ENCODE results near the gene RHD. TPM values are rescaled to one million over a fixed set of nuclear protein-coding genes. Genes with fewer than 3 reads are reported as not detected.
A peak's percentile ranks its signal among the peaks of the same experiment; 100 is the strongest.

The RHD gene
- total RNA-seq, 1 experiment from 2014 or later: not detected

DNA sequence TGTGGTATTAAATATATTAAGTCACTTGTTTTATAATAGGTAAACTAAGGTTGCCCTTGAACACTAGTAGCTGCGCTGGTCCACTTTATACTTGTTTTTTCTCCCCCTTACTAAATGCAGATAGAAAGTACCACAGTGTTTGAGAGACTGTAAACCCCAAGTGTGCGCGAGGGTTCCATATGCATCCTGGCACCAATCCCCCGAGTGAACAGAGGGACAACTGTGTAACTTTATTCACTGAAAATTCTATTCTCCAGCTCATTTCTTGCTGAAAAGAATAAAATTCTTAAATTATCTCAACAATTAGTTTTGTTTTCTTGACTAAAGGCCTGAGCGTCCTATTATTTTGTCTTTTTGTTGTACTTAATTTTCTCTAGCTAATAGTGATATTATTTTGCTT is 26.9 kb upstream of the RHD start:
- no peaks in the 10 kb centered on the region for H3K27me3 ChIP-seq (replicated peaks; ENCODE audit: insufficient read depth, low read depth, low read length, poor library complexity)
- H3K4me3 ChIP-seq (ENCODE audit: low read depth, low read length, poor library complexity, severe bottlenecking): peak overlapping the region; percentile 83
- POLR2A ChIA-PET (ENCODE audit: low non-redundant PET): no interaction called here
- no peaks in the 10 kb centered on the region for H3K9me3 ChIP-seq (ENCODE audit: low read depth, low read length, poor library complexity, severe bottlenecking)
- intact Hi-C loops (cut with micrococcal nuclease; ENCODE audit: unreplicated experiment): no loop called here
- CTCF ChIA-PET: no interaction called here
- H3K27ac ChIP-seq (ENCODE audit: low read depth, low read length, poor library complexity, severe bottlenecking): no peak overlapping the region
- H3K36me3 ChIP-seq (ENCODE audit: insufficient read depth, low read length, poor library complexity, severe bottlenecking): peaks cover 42% of the 10 kb centered on the region
- peaks cover 24% of the 10 kb centered on the region for H3K4me1 ChIP-seq (ENCODE audit: insufficient read depth, low read length, poor library complexity, severe bottlenecking)
- TF ChIP-seq, protein P1, sequence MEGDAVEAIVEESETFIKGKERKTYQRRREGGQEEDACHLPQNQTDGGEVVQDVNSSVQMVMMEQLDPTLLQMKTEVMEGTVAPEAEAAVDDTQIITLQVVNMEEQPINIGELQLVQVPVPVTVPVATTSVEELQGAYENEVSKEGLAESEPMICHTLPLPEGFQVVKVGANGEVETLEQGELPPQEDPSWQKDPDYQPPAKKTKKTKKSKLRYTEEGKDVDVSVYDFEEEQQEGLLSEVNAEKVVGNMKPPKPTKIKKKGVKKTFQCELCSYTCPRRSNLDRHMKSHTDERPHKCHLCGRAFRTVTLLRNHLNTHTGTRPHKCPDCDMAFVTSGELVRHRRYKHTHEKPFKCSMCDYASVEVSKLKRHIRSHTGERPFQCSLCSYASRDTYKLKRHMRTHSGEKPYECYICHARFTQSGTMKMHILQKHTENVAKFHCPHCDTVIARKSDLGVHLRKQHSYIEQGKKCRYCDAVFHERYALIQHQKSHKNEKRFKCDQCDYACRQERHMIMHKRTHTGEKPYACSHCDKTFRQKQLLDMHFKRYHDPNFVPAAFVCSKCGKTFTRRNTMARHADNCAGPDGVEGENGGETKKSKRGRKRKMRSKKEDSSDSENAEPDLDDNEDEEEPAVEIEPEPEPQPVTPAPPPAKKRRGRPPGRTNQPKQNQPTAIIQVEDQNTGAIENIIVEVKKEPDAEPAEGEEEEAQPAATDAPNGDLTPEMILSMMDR (conservative IDR thresholded peaks at IDR 0.05; ENCODE audit: low read depth, low read length): no peak
- TF ChIP-seq EZH2 (IDR thresholded peaks at IDR 0.05; ENCODE audit: borderline replicate concordance, low read depth, low read length, poor library complexity, severe bottlenecking): no peak
- DNase-seq (ENCODE audit: low spot score): no peak
- BruUV-seq (replicated peaks): no TSS peak

DNA sequence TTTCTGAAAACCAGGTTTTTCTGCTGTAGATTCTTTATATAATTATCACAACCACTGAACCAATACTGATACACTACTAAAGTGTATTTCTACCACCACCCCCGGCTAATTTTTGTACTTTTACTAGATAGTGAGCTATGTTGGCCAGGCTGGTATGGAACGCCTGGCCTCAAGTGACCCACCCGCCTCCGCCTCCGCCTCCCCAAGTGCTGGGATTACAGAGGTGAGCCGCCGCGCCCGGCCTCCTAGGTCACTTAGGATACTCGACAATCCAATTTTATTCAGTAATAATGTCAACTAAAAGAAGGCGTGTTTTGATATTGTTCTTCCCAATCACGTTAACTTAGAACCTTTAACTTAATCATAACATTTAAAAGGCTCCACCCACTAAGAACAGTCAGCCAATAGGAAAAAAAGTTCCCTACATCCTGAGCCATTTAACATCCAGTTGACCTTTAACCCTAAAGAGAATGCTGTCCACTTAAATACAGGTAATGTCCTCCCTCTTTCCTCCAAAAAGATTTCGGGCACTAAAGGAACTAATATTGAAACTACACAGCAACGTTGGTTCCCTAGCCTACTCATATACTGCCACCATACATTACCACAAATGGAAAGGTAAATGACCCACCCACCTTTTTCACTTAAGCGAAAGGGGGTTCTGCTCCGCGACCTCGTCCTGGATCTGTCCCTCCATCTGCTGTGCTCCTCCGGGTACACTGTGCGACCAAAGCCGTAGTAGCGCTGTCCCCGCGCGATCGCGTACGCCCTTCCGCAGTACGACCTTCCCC is 26.3 kb upstream of the RHD start:
- Histone ChIP-seq H3K27me3 (replicated peaks; ENCODE audit: insufficient read depth, low read depth, low read length, poor library complexity) (no peaks in the 10 kb centered on the region), H3K27ac (ENCODE audit: low read depth, low read length, poor library complexity, severe bottlenecking) (peak overlapping the region; percentile 98), H3K4me1 (ENCODE audit: insufficient read depth, low read length, poor library complexity, severe bottlenecking) (peaks cover 20% of the 10 kb centered on the region), H3K4me3 (ENCODE audit: low read depth, low read length, poor library complexity, severe bottlenecking) (peak overlapping the region; percentile 83), H3K36me3 (ENCODE audit: insufficient read depth, low read length, poor library complexity, severe bottlenecking) (peaks cover 42% of the 10 kb centered on the region), H3K9me3 (ENCODE audit: low read depth, low read length, poor library complexity, severe bottlenecking) (no peaks in the 10 kb centered on the region)
- POLR2A ChIA-PET (ENCODE audit: low non-redundant PET): interaction anchor here (0.6 kb wide), 1 partner anchor 302 kb away, joined by 3 read pairs; no protein-coding TSS in a partner anchor
- BruUV-seq (replicated peaks): no TSS peak
- CTCF ChIA-PET: no interaction called here
- TF ChIP-seq, protein P1 (conservative IDR thresholded peaks at IDR 0.05; ENCODE audit: low read depth, low read length): no peak
- TF ChIP-seq EZH2 (IDR thresholded peaks at IDR 0.05; ENCODE audit: borderline replicate concordance, low read depth, low read length, poor library complexity, severe bottlenecking): no peak
- intact Hi-C loops (cut with micrococcal nuclease; ENCODE audit: unreplicated experiment): no loop called here
- DNase-seq (ENCODE audit: low spot score): peak; percentile 33

DNA sequence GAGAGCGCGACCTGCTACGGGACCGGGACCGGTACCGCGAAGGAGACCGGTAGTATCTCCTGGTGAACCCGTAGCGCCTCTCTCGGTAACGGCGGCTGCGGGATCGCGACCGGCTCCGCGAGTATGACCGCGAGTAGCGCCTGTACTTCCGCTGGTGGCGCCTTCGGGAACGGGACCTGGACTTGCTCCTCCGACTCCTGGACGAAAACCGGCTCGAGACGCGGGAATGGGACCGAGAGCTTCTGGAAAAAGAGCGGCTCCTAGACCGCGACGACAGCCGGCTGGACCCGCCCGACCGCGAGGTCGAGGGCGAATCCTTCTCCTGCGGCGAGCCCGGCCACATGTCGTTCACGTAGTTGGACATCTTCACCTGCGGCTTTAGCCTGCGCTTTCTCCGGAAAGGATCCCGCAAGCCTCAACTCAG is 25.7 kb upstream of the RHD start:
- BruUV-seq (replicated peaks): no TSS peak
- Histone ChIP-seq H3K27me3 (replicated peaks; ENCODE audit: insufficient read depth, low read depth, low read length, poor library complexity) (no peaks in the 10 kb centered on the region), H3K4me3 (ENCODE audit: low read depth, low read length, poor library complexity, severe bottlenecking) (peak overlapping the region; percentile 83), H3K9me3 (ENCODE audit: low read depth, low read length, poor library complexity, severe bottlenecking) (no peaks in the 10 kb centered on the region), H3K4me1 (ENCODE audit: insufficient read depth, low read length, poor library complexity, severe bottlenecking) (peaks cover 20% of the 10 kb centered on the region), H3K27ac (ENCODE audit: low read depth, low read length, poor library complexity, severe bottlenecking) (peak overlapping the region; percentile 98), H3K36me3 (ENCODE audit: insufficient read depth, low read length, poor library complexity, severe bottlenecking) (peaks cover 42% of the 10 kb centered on the region)
- ChIA-PET POLR2A (ENCODE audit: low non-redundant PET) (interaction anchor here (0.6 kb wide), 1 partner anchor 302 kb away, joined by 3 read pairs; no protein-coding TSS in a partner anchor), CTCF (no interaction called here)
- intact Hi-C loops (cut with micrococcal nuclease; ENCODE audit: unreplicated experiment): no loop called here
- peak; percentile 33 for DNase-seq (ENCODE audit: low spot score)
- TF ChIP-seq EZH2 (IDR thresholded peaks at IDR 0.05; ENCODE audit: borderline replicate concordance, low read depth, low read length, poor library complexity, severe bottlenecking): no peak
- TF ChIP-seq, protein P1 (conservative IDR thresholded peaks at IDR 0.05; ENCODE audit: low read depth, low read length): no peak
